HepG2 (cell line): Measurements from ENCODE around the gene DDR2. TPM values are rescaled to one million over a fixed set of nuclear protein-coding genes. Genes with fewer than 3 reads are reported as not detected.

Source experiments
- ATAD3A ChIP-seq: sonication (generic); formaldehyde crosslinking; IDR thresholded peaks from 2 replicates; pipeline ENCODE4 v1.4.0; 2020; ENCODE audit warnings: missing genetic modification reagents
- DMAP1 ChIP-seq: IDR thresholded peaks from 2 replicates; pipeline ENCODE4 v1.6.1; 2016
- HOXA7 ChIP-seq: sonication (generic); formaldehyde crosslinking; IDR thresholded peaks from 2 replicates; pipeline ENCODE4 v1.8.1; 2022; ENCODE audit warnings: mild to moderate bottlenecking, missing genetic modification reagents, moderate library complexity
- POLR2AphosphoS2 ChIP-seq: IDR thresholded peaks from 2 replicates; pipeline ENCODE4 v1.6.1; 2011; ENCODE audit warnings: low read depth, low read length, improper control_type of control experiment
- THAP11 ChIP-seq: IDR thresholded peaks from 2 replicates; pipeline ENCODE4 v1.6.1; 2016; ENCODE audit warnings: missing biosample characterization, missing genetic modification reagents
- ZBTB10 ChIP-seq: sonication (generic); formaldehyde crosslinking; IDR thresholded peaks from 2 replicates; pipeline ENCODE4 v1.4.0; 2020; ENCODE audit warnings: missing genetic modification reagents, borderline replicate concordance
- ZNF672 ChIP-seq: sonication (generic); formaldehyde crosslinking; IDR thresholded peaks from 2 replicates; pipeline ENCODE4 v1.8.1; 2022; ENCODE audit warnings: missing genetic modification reagents
- polyA plus RNA-seq, 8 experiments: library from polyadenylated mRNA; depleted of rRNA in 3 of 8; stranded (reverse) in 7 of 8; unstranded in 1 of 8; fragments of >200 nt; fragmentation: Illumina TruSeq in 4 of 8; extraction: Trizol in 4 of 8; gene quantifications; 2 replicates each; pipeline versions ENCODE4 v1.2.1 to v1.2.3, GENCODE V29; 2011 to 2016; ENCODE audit warnings: low read depth in 4 of 8, missing spikeins in 1 of 8, mixed read lengths in 1 of 8; ENCODE audit not compliant: insufficient read depth in 1 of 8
- total RNA-seq, 5 experiments: library from RNA; depleted of rRNA; stranded (reverse); fragments of >200 nt; fragmentation: Illumina TruSeq; extraction: Trizol; gene quantifications; 2 replicates each; pipeline ENCODE4 v1.2.3, GENCODE V29; 2016; ENCODE audit warnings: low read depth in 1 of 5
- TF ChIP-seq, protein P1 (sequence below): IDR thresholded peaks from 2 replicates; pipeline ENCODE4 v1.6.1; 2016; ENCODE audit warnings: low read depth, control low read depth
- TF ChIP-seq, protein P2 (sequence below): sonication (generic); formaldehyde crosslinking; IDR thresholded peaks from 2 replicates; pipeline ENCODE4 v1.4.0; 2020; ENCODE audit warnings: mild to moderate bottlenecking, missing genetic modification reagents
- TF ChIP-seq, protein P3 (sequence below): sonication (generic); formaldehyde crosslinking; IDR thresholded peaks from 2 replicates; pipeline ENCODE4 v1.5.0; 2020; ENCODE audit warnings: mild to moderate bottlenecking, missing genetic modification reagents
- TF ChIP-seq, protein P4 (sequence below): sonication (generic); formaldehyde crosslinking; IDR thresholded peaks from 2 replicates; pipeline ENCODE4 v1.5.1; 2020; ENCODE audit warnings: mild to moderate bottlenecking, missing genetic modification reagents, moderate library complexity

DDR2 gene
- total and polyA plus RNA-seq, 2 of the 13 experiments (the other 11 are each of a cell fraction or from before 2014, with no cell fraction given) = 0.36 to 0.38 TPM

DNA sequence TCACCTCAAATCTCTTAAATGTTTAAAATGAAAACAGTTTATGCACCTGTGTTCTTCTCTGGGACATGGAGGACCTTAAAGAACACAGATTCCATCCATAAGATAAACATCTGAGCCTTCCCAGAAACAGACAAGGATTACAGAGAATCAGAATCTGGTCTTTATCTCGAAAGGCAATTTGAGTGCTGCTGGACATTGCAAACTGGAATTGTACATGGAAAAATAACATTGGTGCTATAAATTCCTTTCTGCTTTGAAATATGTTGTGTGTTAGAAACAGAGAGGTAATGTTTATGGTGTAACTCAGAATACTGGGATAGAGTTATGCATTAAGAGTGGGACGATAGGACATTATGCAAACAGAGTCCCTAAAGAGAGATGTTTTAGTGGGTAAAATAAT, 6.6 kb upstream of the DDR2 start (continued):
- TF ChIP-seq POLR2AphosphoS2 (no peak), THAP11 (CRISPR knock-in tag) (no peak), ZBTB10 (no peak), DMAP1 (no peak), HOXA7 (CRISPR knock-in tag) (no peak), ZNF672 (CRISPR knock-in tag) (no peak), ATAD3A (CRISPR knock-in tag) (no peak)
- TF ChIP-seq, protein P1, sequence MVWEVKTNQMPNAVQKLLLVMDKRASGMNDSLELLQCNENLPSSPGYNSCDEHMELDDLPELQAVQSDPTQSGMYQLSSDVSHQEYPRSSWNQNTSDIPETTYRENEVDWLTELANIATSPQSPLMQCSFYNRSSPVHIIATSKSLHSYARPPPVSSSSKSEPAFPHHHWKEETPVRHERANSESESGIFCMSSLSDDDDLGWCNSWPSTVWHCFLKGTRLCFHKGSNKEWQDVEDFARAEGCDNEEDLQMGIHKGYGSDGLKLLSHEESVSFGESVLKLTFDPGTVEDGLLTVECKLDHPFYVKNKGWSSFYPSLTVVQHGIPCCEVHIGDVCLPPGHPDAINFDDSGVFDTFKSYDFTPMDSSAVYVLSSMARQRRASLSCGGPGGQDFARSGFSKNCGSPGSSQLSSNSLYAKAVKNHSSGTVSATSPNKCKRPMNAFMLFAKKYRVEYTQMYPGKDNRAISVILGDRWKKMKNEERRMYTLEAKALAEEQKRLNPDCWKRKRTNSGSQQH (CRISPR knock-in tag) = no peak
- TF ChIP-seq, protein P2, sequence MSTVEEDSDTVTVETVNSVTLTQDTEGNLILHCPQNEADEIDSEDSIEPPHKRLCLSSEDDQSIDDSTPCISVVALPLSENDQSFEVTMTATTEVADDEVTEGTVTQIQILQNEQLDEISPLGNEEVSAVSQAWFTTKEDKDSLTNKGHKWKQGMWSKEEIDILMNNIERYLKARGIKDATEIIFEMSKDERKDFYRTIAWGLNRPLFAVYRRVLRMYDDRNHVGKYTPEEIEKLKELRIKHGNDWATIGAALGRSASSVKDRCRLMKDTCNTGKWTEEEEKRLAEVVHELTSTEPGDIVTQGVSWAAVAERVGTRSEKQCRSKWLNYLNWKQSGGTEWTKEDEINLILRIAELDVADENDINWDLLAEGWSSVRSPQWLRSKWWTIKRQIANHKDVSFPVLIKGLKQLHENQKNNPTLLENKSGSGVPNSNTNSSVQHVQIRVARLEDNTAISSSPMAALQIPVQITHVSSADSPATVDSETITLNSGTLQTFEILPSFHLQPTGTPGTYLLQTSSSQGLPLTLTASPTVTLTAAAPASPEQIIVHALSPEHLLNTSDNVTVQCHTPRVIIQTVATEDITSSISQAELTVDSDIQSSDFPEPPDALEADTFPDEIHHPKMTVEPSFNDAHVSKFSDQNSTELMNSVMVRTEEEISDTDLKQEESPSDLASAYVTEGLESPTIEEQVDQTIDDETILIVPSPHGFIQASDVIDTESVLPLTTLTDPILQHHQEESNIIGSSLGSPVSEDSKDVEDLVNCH (CRISPR knock-in tag) = no peak
- TF ChIP-seq, protein P3, sequence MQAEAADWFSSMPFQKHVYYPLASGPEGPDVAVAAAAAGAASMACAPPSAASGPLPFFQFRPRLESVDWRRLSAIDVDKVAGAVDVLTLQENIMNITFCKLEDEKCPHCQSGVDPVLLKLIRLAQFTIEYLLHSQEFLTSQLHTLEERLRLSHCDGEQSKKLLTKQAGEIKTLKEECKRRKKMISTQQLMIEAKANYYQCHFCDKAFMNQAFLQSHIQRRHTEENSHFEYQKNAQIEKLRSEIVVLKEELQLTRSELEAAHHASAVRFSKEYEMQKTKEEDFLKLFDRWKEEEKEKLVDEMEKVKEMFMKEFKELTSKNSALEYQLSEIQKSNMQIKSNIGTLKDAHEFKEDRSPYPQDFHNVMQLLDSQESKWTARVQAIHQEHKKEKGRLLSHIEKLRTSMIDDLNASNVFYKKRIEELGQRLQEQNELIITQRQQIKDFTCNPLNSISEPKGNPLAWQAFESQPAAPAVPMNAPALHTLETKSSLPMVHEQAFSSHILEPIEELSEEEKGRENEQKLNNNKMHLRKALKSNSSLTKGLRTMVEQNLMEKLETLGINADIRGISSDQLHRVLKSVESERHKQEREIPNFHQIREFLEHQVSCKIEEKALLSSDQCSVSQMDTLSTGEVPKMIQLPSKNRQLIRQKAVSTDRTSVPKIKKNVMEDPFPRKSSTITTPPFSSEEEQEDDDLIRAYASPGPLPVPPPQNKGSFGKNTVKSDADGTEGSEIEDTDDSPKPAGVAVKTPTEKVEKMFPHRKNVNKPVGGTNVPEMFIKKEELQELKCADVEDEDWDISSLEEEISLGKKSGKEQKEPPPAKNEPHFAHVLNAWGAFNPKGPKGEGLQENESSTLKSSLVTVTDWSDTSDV (CRISPR knock-in tag) = no peak
- TF ChIP-seq, protein P4, sequence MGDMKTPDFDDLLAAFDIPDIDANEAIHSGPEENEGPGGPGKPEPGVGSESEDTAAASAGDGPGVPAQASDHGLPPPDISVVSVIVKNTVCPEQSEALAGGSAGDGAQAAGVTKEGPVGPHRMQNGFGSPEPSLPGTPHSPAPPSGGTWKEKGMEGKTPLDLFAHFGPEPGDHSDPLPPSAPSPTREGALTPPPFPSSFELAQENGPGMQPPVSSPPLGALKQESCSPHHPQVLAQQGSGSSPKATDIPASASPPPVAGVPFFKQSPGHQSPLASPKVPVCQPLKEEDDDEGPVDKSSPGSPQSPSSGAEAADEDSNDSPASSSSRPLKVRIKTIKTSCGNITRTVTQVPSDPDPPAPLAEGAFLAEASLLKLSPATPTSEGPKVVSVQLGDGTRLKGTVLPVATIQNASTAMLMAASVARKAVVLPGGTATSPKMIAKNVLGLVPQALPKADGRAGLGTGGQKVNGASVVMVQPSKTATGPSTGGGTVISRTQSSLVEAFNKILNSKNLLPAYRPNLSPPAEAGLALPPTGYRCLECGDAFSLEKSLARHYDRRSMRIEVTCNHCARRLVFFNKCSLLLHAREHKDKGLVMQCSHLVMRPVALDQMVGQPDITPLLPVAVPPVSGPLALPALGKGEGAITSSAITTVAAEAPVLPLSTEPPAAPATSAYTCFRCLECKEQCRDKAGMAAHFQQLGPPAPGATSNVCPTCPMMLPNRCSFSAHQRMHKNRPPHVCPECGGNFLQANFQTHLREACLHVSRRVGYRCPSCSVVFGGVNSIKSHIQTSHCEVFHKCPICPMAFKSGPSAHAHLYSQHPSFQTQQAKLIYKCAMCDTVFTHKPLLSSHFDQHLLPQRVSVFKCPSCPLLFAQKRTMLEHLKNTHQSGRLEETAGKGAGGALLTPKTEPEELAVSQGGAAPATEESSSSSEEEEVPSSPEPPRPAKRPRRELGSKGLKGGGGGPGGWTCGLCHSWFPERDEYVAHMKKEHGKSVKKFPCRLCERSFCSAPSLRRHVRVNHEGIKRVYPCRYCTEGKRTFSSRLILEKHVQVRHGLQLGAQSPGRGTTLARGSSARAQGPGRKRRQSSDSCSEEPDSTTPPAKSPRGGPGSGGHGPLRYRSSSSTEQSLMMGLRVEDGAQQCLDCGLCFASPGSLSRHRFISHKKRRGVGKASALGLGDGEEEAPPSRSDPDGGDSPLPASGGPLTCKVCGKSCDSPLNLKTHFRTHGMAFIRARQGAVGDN = no peak
